ENCODE results near the gene TNRC6C.

TNRC6C gene

GRCh38 chr17:78089576-78090281 lies 131.2 kb downstream of the TNRC6C start:
- no peak for DNase-seq

GRCh38 chr17:78092794-78093324 lies 134.4 kb downstream of the TNRC6C start:
- DNase-seq, result no peak

- no peak for DNase-seq
These were observed 136.5 kb downstream of the TNRC6C start for GRCh38 chr17:78095035-78095434.

- no peak for DNase-seq
These were observed 137.6 kb downstream of the TNRC6C start for GRCh38 chr17:78096093-78096492.

GRCh38 chr17:78101112-78101511 lies 142.6 kb downstream of the TNRC6C start:
- no peak for DNase-seq

- no peak for DNase-seq
These were observed 143.0 kb downstream of the TNRC6C start for GRCh38 chr17:78101542-78101941.

- DNase-seq, result no peak
These were observed 144.8 kb downstream of the TNRC6C start for GRCh38 chr17:78103311-78103710.

- DNase-seq, result no peak
These were observed 146.0 kb downstream of the TNRC6C start for GRCh38 chr17:78104540-78104941.

GRCh38 chr17:78105101-78105500 lies 146.6 kb downstream of the TNRC6C start:
- no peak for DNase-seq

GRCh38 chr17:78105551-78105950 lies 147.0 kb downstream of the TNRC6C start:
- DNase-seq, result no peak

GRCh38 chr17:78106211-78106610 lies 147.7 kb downstream of the TNRC6C start:
- no peak for DNase-seq

GRCh38 chr17:78107457-78107856 lies 149.0 kb downstream of the TNRC6C start:
- DNase-seq, result no peak

- no peak for DNase-seq
These were observed 149.6 kb downstream of the TNRC6C start for GRCh38 chr17:78107976-78108725.

GRCh38 chr17:78108726-78109488 lies 150.4 kb downstream of the TNRC6C start:
- no peak for DNase-seq

GRCh38 chr17:78109489-78109761 lies 150.9 kb downstream of the TNRC6C start:
- no peak for DNase-seq

- DNase-seq, result no peak
These were observed 152.0 kb downstream of the TNRC6C start for GRCh38 chr17:78110363-78111015.

- no peak for DNase-seq
These were observed 152.7 kb downstream of the TNRC6C start for GRCh38 chr17:78111016-78111726.

- no peak for DNase-seq
These were observed 153.4 kb downstream of the TNRC6C start for GRCh38 chr17:78111727-78112517.

- DNase-seq, result peak; percentile 49 to 90
These were observed 154.3 kb downstream of the TNRC6C start for GRCh38 chr17:78112518-78113471.
